Duodenal mucosa (tissue), 2 donors: ENCODE data around the gene MYMK.

ENCODE experiments used
- H3K27ac ChIP-seq: one replicate; pipeline ENCODE4 v1.7.0; 2013; ENCODE audit warnings: low read depth, low read length
- H3K27me3 ChIP-seq, 2 donors: one replicate each; pipeline ENCODE4 v1.7.0; 2013; ENCODE audit warnings: low read length in 2 of 2, control low read depth in 1 of 2; ENCODE audit not compliant: insufficient read depth in 2 of 2, control insufficient read depth in 1 of 2
- H3K36me3 ChIP-seq, 2 donors: one replicate each; pipeline ENCODE4 v1.7.0; 2013; ENCODE audit warnings: low read length in 2 of 2, control low read depth in 1 of 2; ENCODE audit not compliant: insufficient read depth in 2 of 2, control insufficient read depth in 1 of 2
- H3K4me1 ChIP-seq, 2 donors: one replicate each; pipeline ENCODE4 v1.7.0; 2013; ENCODE audit warnings: low read length in 2 of 2, control low read depth in 1 of 2; ENCODE audit not compliant: insufficient read depth in 2 of 2, control insufficient read depth in 1 of 2
- H3K4me3 ChIP-seq, 2 donors: one replicate each; pipeline ENCODE4 v1.7.0; 2013; ENCODE audit warnings: low read length in 2 of 2, low read depth in 1 of 2
- H3K9ac ChIP-seq, 2 donors: one replicate each; pipeline ENCODE4 v1.7.0; 2013; ENCODE audit warnings: low read length in 2 of 2, low read depth in 1 of 2
- H3K9me3 ChIP-seq, 2 donors: one replicate each; pipeline ENCODE4 v1.7.0; 2013; ENCODE audit warnings: low read length in 2 of 2, control low read depth in 1 of 2; ENCODE audit not compliant: control insufficient read depth in 1 of 2

MYMK gene

GRCh38 chr9:133524679-133525228, at the start of gene MYMK:
Gene MYMK, minus strand, starts transcription at chr9:133524959. Its CDS starts 115 bp downstream, at chr9:133524844.
- Histone ChIP-seq H3K36me3 (no peaks in the 10 kb centered on the region), H3K4me3 (no peak within 1 kb of the TSS), H3K9me3 (no peaks in the 10 kb centered on the region), H3K27ac (no peak within 1 kb of the TSS), H3K9ac (no peak within 1 kb of the TSS), H3K27me3 (peaks cover 0 to under 1% of the 10 kb centered on the region in 2 donors), H3K4me1 (peaks cover 4 to 19% of the 10 kb centered on the region in 2 donors)

GRCh38 chr9:133573791-133574515, 49.2 kb upstream of the MYMK start:
- no peak overlapping the region for H3K27ac ChIP-seq
- no peaks in the 10 kb centered on the region for H3K4me1 ChIP-seq
- H3K27me3 ChIP-seq: peaks cover 0 to 4% of the 10 kb centered on the region in 2 donors
- H3K4me3 ChIP-seq: no peak overlapping the region
- no peaks in the 10 kb centered on the region for H3K36me3 ChIP-seq
- no peaks in the 10 kb centered on the region for H3K9me3 ChIP-seq
- no peak overlapping the region for H3K9ac ChIP-seq

GRCh38 chr9:133572821-133573361, 48.1 kb upstream of the MYMK start:
- no peak overlapping the region for H3K27ac ChIP-seq

GRCh38 chr9:133571896-133572595, 47.3 kb upstream of the MYMK start:
- no peak overlapping the region for H3K4me3 ChIP-seq
- H3K9ac ChIP-seq: no peak overlapping the region
- H3K36me3 ChIP-seq: no peaks in the 10 kb centered on the region
- no peaks in the 10 kb centered on the region for H3K9me3 ChIP-seq
- H3K4me1 ChIP-seq: no peaks in the 10 kb centered on the region
- H3K27me3 ChIP-seq: no peaks in the 10 kb centered on the region
- H3K27ac ChIP-seq: no peak overlapping the region

More at GRCh38 chr9:133572821-133573361, 48.1 kb upstream of the MYMK start:
- H3K36me3 ChIP-seq: no peaks in the 10 kb centered on the region
- H3K9me3 ChIP-seq: no peaks in the 10 kb centered on the region
- H3K27me3 ChIP-seq: no peaks in the 10 kb centered on the region
- H3K4me3 ChIP-seq: no peak overlapping the region
- no peak overlapping the region for H3K9ac ChIP-seq
- no peaks in the 10 kb centered on the region for H3K4me1 ChIP-seq

GRCh38 chr9:133571391-133571890, 46.7 kb upstream of the MYMK start:
- no peaks in the 10 kb centered on the region for H3K4me1 ChIP-seq
- H3K9me3 ChIP-seq: no peaks in the 10 kb centered on the region
- no peaks in the 10 kb centered on the region for H3K27me3 ChIP-seq
- no peaks in the 10 kb centered on the region for H3K36me3 ChIP-seq
- H3K27ac ChIP-seq: no peak overlapping the region
- no peak overlapping the region for H3K9ac ChIP-seq
- H3K4me3 ChIP-seq: no peak overlapping the region

- H3K36me3 ChIP-seq: no peaks in the 10 kb centered on the region
- no peaks in the 10 kb centered on the region for H3K4me1 ChIP-seq
- no peaks in the 10 kb centered on the region for H3K9me3 ChIP-seq
- H3K4me3 ChIP-seq: no peak overlapping the region
- no peak overlapping the region for H3K27ac ChIP-seq
- H3K27me3 ChIP-seq: no peaks in the 10 kb centered on the region
- H3K9ac ChIP-seq: no peak overlapping the region
Measured at GRCh38 chr9:133570691-133571080, 45.9 kb upstream of the MYMK start.

- H3K4me3 ChIP-seq: no peak overlapping the region
- no peaks in the 10 kb centered on the region for H3K27me3 ChIP-seq
- H3K27ac ChIP-seq: no peak overlapping the region
- H3K36me3 ChIP-seq: no peaks in the 10 kb centered on the region
- H3K9me3 ChIP-seq: no peaks in the 10 kb centered on the region
- H3K9ac ChIP-seq: no peak overlapping the region
- no peaks in the 10 kb centered on the region for H3K4me1 ChIP-seq
Measured at GRCh38 chr9:133569891-133570690, 45.3 kb upstream of the MYMK start.

- Histone ChIP-seq H3K4me1 (no peaks in the 10 kb centered on the region), H3K4me3 (no peak overlapping the region), H3K27me3 (no peaks in the 10 kb centered on the region), H3K36me3 (no peaks in the 10 kb centered on the region), H3K27ac (no peak overlapping the region), H3K9ac (no peak overlapping the region), H3K9me3 (no peaks in the 10 kb centered on the region)
Measured at GRCh38 chr9:133569121-133569785, 44.5 kb upstream of the MYMK start.

GRCh38 chr9:133568186-133568585, 43.4 kb upstream of the MYMK start:
- H3K4me3 ChIP-seq: no peak overlapping the region
- no peaks in the 10 kb centered on the region for H3K36me3 ChIP-seq
- no peaks in the 10 kb centered on the region for H3K27me3 ChIP-seq
- H3K4me1 ChIP-seq: peaks cover 4% of the 10 kb centered on the region in 2 donors
- H3K9me3 ChIP-seq: no peaks in the 10 kb centered on the region
- no peak overlapping the region for H3K27ac ChIP-seq
- H3K9ac ChIP-seq: no peak overlapping the region
